ENCODE results near the gene OGFR.

DNA sequence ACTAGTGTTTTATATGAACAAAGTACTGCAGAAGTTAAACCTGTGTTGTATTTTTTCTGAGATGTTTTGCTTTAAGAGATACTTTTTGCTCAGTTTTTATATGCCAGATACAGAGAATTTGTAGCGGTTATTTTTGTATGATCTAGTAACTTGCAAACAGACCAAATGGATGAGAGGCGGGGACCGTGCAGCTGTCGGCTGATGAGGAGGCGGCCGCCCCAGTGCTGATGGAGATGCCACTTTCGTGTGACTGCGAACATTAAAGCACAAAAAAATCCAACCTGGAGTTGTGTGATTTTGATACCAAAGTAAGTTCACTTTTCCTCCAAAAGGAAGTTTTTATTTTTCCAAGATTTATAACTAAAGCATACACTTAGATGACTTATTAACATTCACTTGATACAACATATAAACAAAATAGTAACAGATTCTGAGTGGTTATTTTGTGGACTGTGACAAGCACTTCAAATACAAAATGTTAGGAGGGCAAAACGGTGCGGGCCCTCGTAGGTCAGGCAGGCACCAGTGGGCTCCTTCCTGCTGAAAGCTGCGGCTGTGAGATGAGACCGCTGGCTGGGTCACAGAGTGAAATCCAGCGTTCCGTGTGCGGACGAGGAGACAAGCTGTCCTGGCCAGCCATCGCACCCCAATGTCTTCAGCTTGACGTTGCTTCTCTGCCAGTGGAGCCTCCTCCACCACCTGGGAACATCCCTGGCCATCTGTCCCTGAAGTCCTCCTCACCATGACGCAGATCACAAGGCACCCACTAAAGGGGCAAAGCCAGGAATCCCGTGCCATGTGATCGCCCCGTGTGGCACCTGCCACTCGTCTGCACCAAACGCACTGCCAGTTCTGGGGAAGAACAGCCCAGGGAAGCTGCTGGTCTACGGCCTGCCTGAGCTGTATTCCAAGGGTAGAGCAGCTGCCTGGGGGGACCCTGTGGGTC is 4.0 kb upstream of the OGFR start:
- TF ChIP-seq, protein P1, sequence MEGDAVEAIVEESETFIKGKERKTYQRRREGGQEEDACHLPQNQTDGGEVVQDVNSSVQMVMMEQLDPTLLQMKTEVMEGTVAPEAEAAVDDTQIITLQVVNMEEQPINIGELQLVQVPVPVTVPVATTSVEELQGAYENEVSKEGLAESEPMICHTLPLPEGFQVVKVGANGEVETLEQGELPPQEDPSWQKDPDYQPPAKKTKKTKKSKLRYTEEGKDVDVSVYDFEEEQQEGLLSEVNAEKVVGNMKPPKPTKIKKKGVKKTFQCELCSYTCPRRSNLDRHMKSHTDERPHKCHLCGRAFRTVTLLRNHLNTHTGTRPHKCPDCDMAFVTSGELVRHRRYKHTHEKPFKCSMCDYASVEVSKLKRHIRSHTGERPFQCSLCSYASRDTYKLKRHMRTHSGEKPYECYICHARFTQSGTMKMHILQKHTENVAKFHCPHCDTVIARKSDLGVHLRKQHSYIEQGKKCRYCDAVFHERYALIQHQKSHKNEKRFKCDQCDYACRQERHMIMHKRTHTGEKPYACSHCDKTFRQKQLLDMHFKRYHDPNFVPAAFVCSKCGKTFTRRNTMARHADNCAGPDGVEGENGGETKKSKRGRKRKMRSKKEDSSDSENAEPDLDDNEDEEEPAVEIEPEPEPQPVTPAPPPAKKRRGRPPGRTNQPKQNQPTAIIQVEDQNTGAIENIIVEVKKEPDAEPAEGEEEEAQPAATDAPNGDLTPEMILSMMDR (IDR thresholded peaks at IDR 0.05; ENCODE audit: low read depth, low read length, poor library complexity, severe bottlenecking), result no peak
- no peak for TF ChIP-seq EZH2phosphoT487 (IDR thresholded peaks at IDR 0.05; ENCODE audit: borderline replicate concordance, low read length)

Measured in DOHH2 (cell line).